Smooth muscle cell (in vitro differentiated cells): ENCODE results near the gene C14orf180. TPM values are rescaled to one million over a fixed set of nuclear protein-coding genes. Genes with fewer than 3 reads are reported as not detected.

Experiments
- DNase-seq: peaks from one replicate; lab custom pipeline; 2025; ENCODE audit not compliant: unreplicated experiment; lab: John Stamatoyannopoulos, UW
- H2AFZ ChIP-seq: fragments of 200-600 bp; sonication (generic); 2 replicates; pipeline ENCODE4 v1.6.0; 2016; ENCODE audit warnings: antibody characterized with exemption, low read depth, mild to moderate bottlenecking
- H3F3A ChIP-seq: fragments of 200-600 bp; sonication (generic); 2 replicates; pipeline ENCODE4 v1.6.0; 2017; ENCODE audit warnings: antibody characterized with exemption, low read depth
- H3K27ac ChIP-seq: fragments of 200-600 bp; sonication (generic); 2 replicates; pipeline ENCODE4 v1.5.1; 2016; ENCODE audit warnings: low read depth, mild to moderate bottlenecking
- H3K27me3 ChIP-seq: fragments of 200-600 bp; sonication (generic); 2 replicates; pipeline ENCODE4 v1.6.1; 2016; ENCODE audit warnings: low read depth, mild to moderate bottlenecking
- H3K36me3 ChIP-seq: fragments of 200-600 bp; sonication (generic); 2 replicates; pipeline ENCODE4 v1.5.1; 2016; ENCODE audit warnings: low read depth
- H3K4me1 ChIP-seq: fragments of 200-600 bp; sonication (generic); 2 replicates; pipeline ENCODE4 v1.5.1; 2016; ENCODE audit warnings: low read depth
- H3K4me2 ChIP-seq: fragments of 200-600 bp; sonication (generic); 2 replicates; pipeline ENCODE4 v1.6.0; 2016; ENCODE audit warnings: mild to moderate bottlenecking
- H3K4me3 ChIP-seq: fragments of 200-600 bp; sonication (generic); 2 replicates; pipeline ENCODE4 v1.5.1; 2016; ENCODE audit warnings: mild to moderate bottlenecking
- H3K79me2 ChIP-seq: fragments of 200-600 bp; sonication (generic); 2 replicates; pipeline ENCODE4 v1.6.0; 2016; ENCODE audit warnings: low read depth, mild to moderate bottlenecking
- H3K9ac ChIP-seq: fragments of 200-600 bp; sonication (generic); 2 replicates; pipeline ENCODE4 v1.6.0; 2016; ENCODE audit warnings: low read depth
- H3K9me3 ChIP-seq: fragments of 200-600 bp; sonication (generic); replicated peaks from 2 replicates; pipeline ENCODE4 v1.5.1; 2016; ENCODE audit warnings: low read depth
- H4K20me1 ChIP-seq: fragments of 200-600 bp; sonication (generic); 2 replicates; pipeline ENCODE4 v1.6.0; 2016; ENCODE audit warnings: low read depth
- CTCF ChIP-seq: fragments of 200-600 bp; sonication (generic); IDR thresholded peaks from 2 replicates; pipeline ENCODE4 v1.5.1; 2017; ENCODE audit warnings: borderline replicate concordance, mild to moderate bottlenecking, antibody characterized with exemption; ENCODE audit not compliant: insufficient read depth, poor library complexity, severe bottlenecking
- WGBS: methylation state at CpG from one replicate; pipeline ENCODE4 v1.1.7; 2016; ENCODE audit warnings: low lambda C conversion rate; 5-methylcytosine and 5-hydroxymethylcytosine counted together
- polyA plus RNA-seq: library from polyadenylated mRNA; unstranded; fragments of >200 nt; fragmentation: Nextera tagmentation; extraction: Ambion mirVana; gene quantifications from 2 replicates; pipeline ENCODE4 v1.2.1, GENCODE V29; 2016
- total RNA-seq: library from RNA; depleted of rRNA; stranded (reverse); fragments of >200 nt; gene quantifications from 2 replicates; pipeline ENCODE4 v1.2.3, GENCODE V29; 2014

C14orf180 gene
- total and polyA plus RNA-seq, 2 experiments from 2014 or later, result 0.63 to 1.2 TPM

- no peak overlapping the region for H3K27ac ChIP-seq
- DNase-seq, result no peak
- H2AFZ ChIP-seq, result no peak overlapping the region
- no peaks in the 10 kb centered on the region for H4K20me1 ChIP-seq
- H3K27me3 ChIP-seq, result peaks cover 21% of the 10 kb centered on the region
- H3K4me1 ChIP-seq, result peaks cover 6% of the 10 kb centered on the region
- no peak for TF ChIP-seq CTCF
- no peak overlapping the region for H3K4me2 ChIP-seq
- no peaks in the 10 kb centered on the region for H3F3A ChIP-seq
- no peak overlapping the region for H3K4me3 ChIP-seq
- H3K36me3 ChIP-seq, result no peaks in the 10 kb centered on the region
- H3K9ac ChIP-seq, result no peak overlapping the region
- H3K9me3 ChIP-seq, result no peaks in the 10 kb centered on the region
- H3K79me2 ChIP-seq, result no peaks in the 10 kb centered on the region
- WGBS, result 64% methylated on average over 13 of the region's 14 CpGs
Observed at GRCh38 chr14:104600141-104600643, 20.6 kb downstream of the C14orf180 start.

DNA sequence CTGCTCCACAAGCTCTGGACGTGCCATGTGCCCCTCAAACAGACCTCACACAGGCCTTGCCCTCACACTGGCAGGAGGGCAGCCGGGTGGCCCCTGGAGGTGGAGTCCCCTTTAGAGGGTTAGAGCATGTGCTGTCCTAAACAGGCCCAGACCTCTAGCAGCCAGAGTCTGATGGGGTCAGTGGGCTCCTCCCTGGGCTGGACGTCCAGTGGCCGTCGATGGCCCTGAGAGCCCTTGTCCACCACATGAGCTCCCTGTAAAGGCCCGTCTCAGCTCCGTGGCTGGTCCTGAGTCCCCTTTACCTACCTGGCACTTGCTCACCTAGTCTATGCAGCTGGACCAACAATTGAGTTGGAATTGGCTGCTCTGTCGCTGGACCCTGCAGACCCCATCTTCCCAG is 21.2 kb downstream of the C14orf180 start:
- peaks cover 27% of the 10 kb centered on the region for H3K27me3 ChIP-seq
- no peak for TF ChIP-seq CTCF
- WGBS, result 84% methylated on average over 8 of the region's 8 CpGs

DNA sequence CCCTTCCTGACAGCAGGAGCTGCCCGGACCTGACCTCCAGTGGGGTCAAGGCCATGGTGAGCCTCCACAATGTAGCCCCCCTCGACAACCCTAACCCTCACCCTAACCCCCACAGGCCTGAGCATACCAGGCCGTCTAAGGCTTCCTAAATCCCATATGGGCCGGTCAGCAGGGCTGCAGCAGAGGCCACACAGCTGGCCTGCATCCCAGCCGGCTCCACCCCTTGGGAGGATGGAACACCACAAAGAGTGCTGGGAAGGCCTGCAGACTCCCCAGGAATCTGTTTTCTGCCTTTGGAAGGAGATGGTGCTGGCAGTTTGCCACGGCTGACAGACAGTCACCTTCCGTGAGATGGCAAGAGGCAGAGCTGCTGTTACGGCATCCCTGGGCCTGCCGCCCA is 22.2 kb downstream of the C14orf180 start:
- H3K27me3 ChIP-seq, result peaks cover 29% of the 10 kb centered on the region

More for the DNA sequence above, 21.2 kb downstream of the C14orf180 start:
- H3K36me3 ChIP-seq, result no peaks in the 10 kb centered on the region
- H3F3A ChIP-seq, result no peaks in the 10 kb centered on the region
- H3K9me3 ChIP-seq, result no peaks in the 10 kb centered on the region
- H3K4me1 ChIP-seq, result peaks cover 6% of the 10 kb centered on the region
- no peak overlapping the region for H3K9ac ChIP-seq
- H4K20me1 ChIP-seq, result no peaks in the 10 kb centered on the region
- H2AFZ ChIP-seq, result no peak overlapping the region
- DNase-seq, result no peak
- no peak overlapping the region for H3K27ac ChIP-seq
- no peak overlapping the region for H3K4me3 ChIP-seq
- H3K79me2 ChIP-seq, result no peaks in the 10 kb centered on the region
- H3K4me2 ChIP-seq, result no peak overlapping the region

More for the DNA sequence above, 22.2 kb downstream of the C14orf180 start:
- Histone ChIP-seq H3K79me2 (no peaks in the 10 kb centered on the region), H3K36me3 (no peaks in the 10 kb centered on the region), H3K9me3 (no peaks in the 10 kb centered on the region), H4K20me1 (no peaks in the 10 kb centered on the region), H3K9ac (no peak overlapping the region), H3K4me1 (peaks cover 6% of the 10 kb centered on the region), H3F3A (no peaks in the 10 kb centered on the region), H2AFZ (no peak overlapping the region), H3K27ac (no peak overlapping the region), H3K4me2 (no peak overlapping the region), H3K4me3 (no peak overlapping the region)
- WGBS, result 65% methylated on average over 8 of the region's 9 CpGs
- no peak for TF ChIP-seq CTCF
- no peak for DNase-seq
